Activated T-helper 1 cell treated with anti-CD3 and anti-CD28 coated beads, Interleukin-12 subunit alpha, Interleukin-12 subunit beta, Interleukin-2, Interleukin-4 antibody, amounts not matched to agents 30 ng/mL and 10 ng/mL and 1 ng/mL, durations not matched to agents 14 hours and 24 hours and 36 hours (primary cell): Measurements from ENCODE around the gene NKAIN2. TPM values are rescaled to one million over a fixed set of nuclear protein-coding genes. Genes with fewer than 3 reads are reported as not detected.

Source experiments
- DNase-seq: peaks from one replicate; pipeline ENCODE4 v3.0.0; 2021; ENCODE audit warnings: low spot score
- H3K27ac Mint-ChIP-seq: one replicate; pipeline ENCODE4 v1.8.0; 2021; ENCODE audit warnings: mild to moderate bottlenecking, mixed read lengths
- H3K27me3 Mint-ChIP-seq: one replicate; pipeline ENCODE4 v1.8.0; 2022; ENCODE audit warnings: mild to moderate bottlenecking, moderate library complexity, mixed read lengths; ENCODE audit not compliant: insufficient read depth
- H3K36me3 Mint-ChIP-seq: one replicate; pipeline ENCODE4 v1.8.0; 2021; ENCODE audit warnings: low read depth, mixed read lengths
- H3K4me1 Mint-ChIP-seq: one replicate; pipeline ENCODE4 v1.8.0; 2021; ENCODE audit warnings: low read depth, mixed read lengths
- H3K4me3 Mint-ChIP-seq: one replicate; pipeline ENCODE4 v1.8.0; 2021; ENCODE audit warnings: mild to moderate bottlenecking, moderate library complexity, mixed read lengths
- H3K9me3 Mint-ChIP-seq: one replicate; pipeline ENCODE4 v1.8.0; 2021; ENCODE audit warnings: mixed read lengths
- intact Hi-C: fragments of 100-400 bp; cut with micrococcal nuclease; formaldehyde crosslinking; loops from one replicate; pipeline ENCODE4 v1.15.1; 2024
- total RNA-seq: library from RNA; stranded (reverse); gene quantifications from 2 replicates; pipeline ENCODE4 v1.2.3, GENCODE V29; 2022

NKAIN2 gene
- total RNA-seq, 1 donor from 2014 or later, result not detected

GRCh38 chr6:124052120-124052519, 248.5 kb downstream of the NKAIN2 start:
- DNase-seq, result no peak
- Mint-ChIP-seq H3K27ac (no peak overlapping the region), H3K27me3 (peaks cover 2% of the 10 kb centered on the region), H3K4me3 (no peak overlapping the region), H3K4me1 (no peaks in the 10 kb centered on the region), H3K9me3 (no peaks in the 10 kb centered on the region), H3K36me3 (no peaks in the 10 kb centered on the region)
- intact Hi-C loops, result no loop called here

GRCh38 chr6:124053315-124053714, 249.7 kb downstream of the NKAIN2 start:
- intact Hi-C loops, result no loop called here
- H3K27ac Mint-ChIP-seq, result no peak overlapping the region
- H3K9me3 Mint-ChIP-seq, result no peaks in the 10 kb centered on the region
- H3K27me3 Mint-ChIP-seq, result peaks cover 2% of the 10 kb centered on the region
- DNase-seq, result no peak
- no peak overlapping the region for H3K4me3 Mint-ChIP-seq
- no peaks in the 10 kb centered on the region for H3K4me1 Mint-ChIP-seq
- no peaks in the 10 kb centered on the region for H3K36me3 Mint-ChIP-seq

GRCh38 chr6:124054034-124054433, 250.4 kb downstream of the NKAIN2 start:
- DNase-seq, result no peak
- Mint-ChIP-seq H3K9me3 (no peaks in the 10 kb centered on the region), H3K27ac (no peak overlapping the region), H3K36me3 (no peaks in the 10 kb centered on the region), H3K4me3 (no peak overlapping the region), H3K27me3 (peaks cover 2% of the 10 kb centered on the region), H3K4me1 (no peaks in the 10 kb centered on the region)
- intact Hi-C loops, result no loop called here

- intact Hi-C loops, result no loop called here
- H3K9me3 Mint-ChIP-seq, result no peaks in the 10 kb centered on the region
- DNase-seq, result no peak
- H3K36me3 Mint-ChIP-seq, result no peaks in the 10 kb centered on the region
- H3K27ac Mint-ChIP-seq, result no peak overlapping the region
- no peak overlapping the region for H3K4me3 Mint-ChIP-seq
- H3K4me1 Mint-ChIP-seq, result no peaks in the 10 kb centered on the region
- H3K27me3 Mint-ChIP-seq, result peaks cover 2% of the 10 kb centered on the region
These were observed 251.7 kb downstream of the NKAIN2 start for GRCh38 chr6:124055395-124055794.

GRCh38 chr6:124055963-124056362, 252.3 kb downstream of the NKAIN2 start:
- H3K4me1 Mint-ChIP-seq, result no peaks in the 10 kb centered on the region
- no peaks in the 10 kb centered on the region for H3K9me3 Mint-ChIP-seq
- no peaks in the 10 kb centered on the region for H3K36me3 Mint-ChIP-seq
- H3K4me3 Mint-ChIP-seq, result no peak overlapping the region
- no peak overlapping the region for H3K27ac Mint-ChIP-seq
- H3K27me3 Mint-ChIP-seq, result peaks cover 2% of the 10 kb centered on the region
- no peak for DNase-seq
- intact Hi-C loops, result no loop called here

GRCh38 chr6:124056407-124057334, 253.0 kb downstream of the NKAIN2 start:
- Mint-ChIP-seq H3K9me3 (no peaks in the 10 kb centered on the region), H3K27ac (no peak overlapping the region), H3K4me1 (no peaks in the 10 kb centered on the region), H3K27me3 (peaks cover 2% of the 10 kb centered on the region), H3K36me3 (no peaks in the 10 kb centered on the region), H3K4me3 (no peak overlapping the region)
- DNase-seq, result no peak
- intact Hi-C loops, result no loop called here

GRCh38 chr6:124057461-124057860, 253.8 kb downstream of the NKAIN2 start:
- H3K4me1 Mint-ChIP-seq, result no peaks in the 10 kb centered on the region
- H3K9me3 Mint-ChIP-seq, result no peaks in the 10 kb centered on the region

GRCh38 chr6:124064317-124065113, 260.9 kb downstream of the NKAIN2 start:
- DNase-seq, result no peak

More at GRCh38 chr6:124057461-124057860, 253.8 kb downstream of the NKAIN2 start:
- H3K27ac Mint-ChIP-seq, result no peak overlapping the region
- intact Hi-C loops, result no loop called here
- peaks cover 2% of the 10 kb centered on the region for H3K27me3 Mint-ChIP-seq
- H3K36me3 Mint-ChIP-seq, result no peaks in the 10 kb centered on the region
- no peak overlapping the region for H3K4me3 Mint-ChIP-seq
- no peak for DNase-seq

GRCh38 chr6:124066269-124066668, 262.6 kb downstream of the NKAIN2 start:
- intact Hi-C loops, result no loop called here
- H3K27me3 Mint-ChIP-seq, result no peaks in the 10 kb centered on the region
- H3K9me3 Mint-ChIP-seq, result no peaks in the 10 kb centered on the region
- H3K4me3 Mint-ChIP-seq, result no peak overlapping the region
- H3K27ac Mint-ChIP-seq, result no peak overlapping the region
- no peaks in the 10 kb centered on the region for H3K4me1 Mint-ChIP-seq
- DNase-seq, result no peak
- H3K36me3 Mint-ChIP-seq, result no peaks in the 10 kb centered on the region

More at GRCh38 chr6:124064317-124065113, 260.9 kb downstream of the NKAIN2 start:
- Mint-ChIP-seq H3K27me3 (no peaks in the 10 kb centered on the region), H3K9me3 (no peaks in the 10 kb centered on the region), H3K4me1 (no peaks in the 10 kb centered on the region), H3K4me3 (no peak overlapping the region), H3K36me3 (no peaks in the 10 kb centered on the region), H3K27ac (no peak overlapping the region)
- intact Hi-C loops, result no loop called here

- H3K27ac Mint-ChIP-seq, result no peak overlapping the region
- intact Hi-C loops, result no loop called here
- no peaks in the 10 kb centered on the region for H3K27me3 Mint-ChIP-seq
- DNase-seq, result no peak
- H3K36me3 Mint-ChIP-seq, result no peaks in the 10 kb centered on the region
- no peaks in the 10 kb centered on the region for H3K9me3 Mint-ChIP-seq
- no peaks in the 10 kb centered on the region for H3K4me1 Mint-ChIP-seq
- H3K4me3 Mint-ChIP-seq, result no peak overlapping the region
These were observed 263.4 kb downstream of the NKAIN2 start for GRCh38 chr6:124066946-124067552.

GRCh38 chr6:124069230-124069950, 265.7 kb downstream of the NKAIN2 start:
- intact Hi-C loops, result no loop called here
- H3K4me3 Mint-ChIP-seq, result no peak overlapping the region
- H3K9me3 Mint-ChIP-seq, result no peaks in the 10 kb centered on the region
- H3K36me3 Mint-ChIP-seq, result no peaks in the 10 kb centered on the region
- no peak for DNase-seq
- H3K27ac Mint-ChIP-seq, result no peak overlapping the region
- H3K4me1 Mint-ChIP-seq, result no peaks in the 10 kb centered on the region
- no peaks in the 10 kb centered on the region for H3K27me3 Mint-ChIP-seq

- H3K36me3 Mint-ChIP-seq, result no peaks in the 10 kb centered on the region
- no peaks in the 10 kb centered on the region for H3K4me1 Mint-ChIP-seq
- intact Hi-C loops, result no loop called here
- no peak for DNase-seq
- no peaks in the 10 kb centered on the region for H3K27me3 Mint-ChIP-seq
- no peak overlapping the region for H3K4me3 Mint-ChIP-seq
- no peak overlapping the region for H3K27ac Mint-ChIP-seq
- no peaks in the 10 kb centered on the region for H3K9me3 Mint-ChIP-seq
These were observed 269.4 kb downstream of the NKAIN2 start for GRCh38 chr6:124073021-124073420.
